WERI-Rb-1 (cell line): Measurements from ENCODE around the gene AXL.
A peak's percentile ranks its signal among the peaks of the same experiment; 100 is the strongest.

Experiments
- DNase-seq: peaks from one replicate; pipeline ENCODE4 v3.0.0-alpha.2; 2020
- H3K27ac ChIP-seq: fragments of 250-450 bp; sonication (Bioruptor Pico); 2 replicates; pipeline ENCODE4 v1.5.1; 2020; ENCODE audit warnings: mild to moderate bottlenecking, moderate library complexity
- H3K27me3 ChIP-seq: fragments of 250-450 bp; sonication (Bioruptor Pico); 2 replicates; pipeline ENCODE4 v1.5.1; 2021; ENCODE audit warnings: mild to moderate bottlenecking, low read depth, moderate library complexity; ENCODE audit not compliant: insufficient read depth, severe bottlenecking
- H3K36me3 ChIP-seq: fragments of 250-450 bp; sonication (Bioruptor Pico); 2 replicates; pipeline ENCODE4 v1.5.1; 2020; ENCODE audit warnings: mild to moderate bottlenecking, moderate library complexity
- H3K4me3 ChIP-seq: 2 replicates; pipeline ENCODE4 v1.5.1; 2011; ENCODE audit warnings: low read depth, mild to moderate bottlenecking, control low read depth, low read length
- H3K9me3 ChIP-seq: fragments of 250-450 bp; sonication (Bioruptor Pico); 2 replicates; pipeline ENCODE4 v1.5.1; 2021; ENCODE audit warnings: mild to moderate bottlenecking, moderate library complexity; ENCODE audit not compliant: severe bottlenecking
- TF ChIP-seq, protein P1 (sequence below): IDR thresholded peaks from 2 replicates; pipeline ENCODE4 v1.5.1; 2011; ENCODE audit warnings: low read depth, mild to moderate bottlenecking, control low read depth, inconsistent platforms, low read length

Gene AXL

GRCh38 chr19:41309180-41310032 lies 90.4 kb downstream of the AXL start:
- no peak for DNase-seq
- TF ChIP-seq, protein P1, sequence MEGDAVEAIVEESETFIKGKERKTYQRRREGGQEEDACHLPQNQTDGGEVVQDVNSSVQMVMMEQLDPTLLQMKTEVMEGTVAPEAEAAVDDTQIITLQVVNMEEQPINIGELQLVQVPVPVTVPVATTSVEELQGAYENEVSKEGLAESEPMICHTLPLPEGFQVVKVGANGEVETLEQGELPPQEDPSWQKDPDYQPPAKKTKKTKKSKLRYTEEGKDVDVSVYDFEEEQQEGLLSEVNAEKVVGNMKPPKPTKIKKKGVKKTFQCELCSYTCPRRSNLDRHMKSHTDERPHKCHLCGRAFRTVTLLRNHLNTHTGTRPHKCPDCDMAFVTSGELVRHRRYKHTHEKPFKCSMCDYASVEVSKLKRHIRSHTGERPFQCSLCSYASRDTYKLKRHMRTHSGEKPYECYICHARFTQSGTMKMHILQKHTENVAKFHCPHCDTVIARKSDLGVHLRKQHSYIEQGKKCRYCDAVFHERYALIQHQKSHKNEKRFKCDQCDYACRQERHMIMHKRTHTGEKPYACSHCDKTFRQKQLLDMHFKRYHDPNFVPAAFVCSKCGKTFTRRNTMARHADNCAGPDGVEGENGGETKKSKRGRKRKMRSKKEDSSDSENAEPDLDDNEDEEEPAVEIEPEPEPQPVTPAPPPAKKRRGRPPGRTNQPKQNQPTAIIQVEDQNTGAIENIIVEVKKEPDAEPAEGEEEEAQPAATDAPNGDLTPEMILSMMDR, result no peak
- Histone ChIP-seq H3K9me3 (no peaks in the 10 kb centered on the region), H3K27ac (peak overlapping the region; percentile 91), H3K36me3 (peaks cover 61% of the 10 kb centered on the region), H3K4me3 (peak overlapping the region; percentile 92), H3K27me3 (no peaks in the 10 kb centered on the region)

DNA sequence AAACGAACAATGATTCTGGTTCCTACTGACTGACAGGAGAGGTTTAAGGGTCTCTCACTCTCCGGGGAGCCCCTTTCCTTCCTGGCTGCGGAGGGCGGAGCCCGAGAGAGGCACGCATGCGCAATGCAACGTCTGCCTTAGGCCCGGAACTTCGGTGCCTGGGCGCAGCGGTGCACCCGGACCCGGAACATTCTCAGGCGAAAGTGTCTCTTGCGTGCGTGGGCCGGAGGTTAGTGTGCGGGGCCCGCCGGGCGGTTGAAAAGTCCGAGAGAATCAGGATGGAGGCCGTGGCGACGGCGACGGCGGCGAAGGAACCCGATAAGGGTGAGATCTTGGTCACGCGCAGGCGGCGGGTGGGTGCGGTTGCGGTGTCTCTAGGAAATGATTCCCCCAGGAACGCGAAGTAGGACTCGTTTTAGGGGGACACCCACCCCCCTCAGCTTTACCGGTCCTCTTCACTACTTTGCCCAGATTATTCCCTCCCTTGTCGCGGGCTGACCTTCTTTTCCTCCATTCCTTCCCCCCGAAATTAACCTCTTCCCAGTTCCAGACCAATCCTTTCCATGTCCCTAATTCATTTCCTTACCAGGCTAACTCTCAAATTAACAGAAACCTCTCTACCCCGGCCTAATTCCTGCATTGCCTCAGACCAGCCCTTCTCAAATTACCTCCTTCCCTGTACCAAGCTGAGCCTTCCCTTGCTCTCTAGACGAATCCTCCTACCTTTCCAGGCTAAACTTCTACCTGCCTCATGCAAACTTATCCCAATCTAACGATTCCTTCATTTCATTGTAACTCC lies 91.2 kb downstream of the AXL start, which contains the start of gene CCDC97:
Gene CCDC97, plus strand, starts transcription at position 140 of the 799 bp plus-strand sequence. Its CDS starts 139 bp downstream, at position 279.
- Histone ChIP-seq H3K36me3 (peaks cover 55% of the 10 kb centered on the region), H3K27ac (peak within 1 kb of the TSS; percentile 91), H3K4me3 (peak within 1 kb of the TSS; percentile 92), H3K27me3 (no peaks in the 10 kb centered on the region), H3K9me3 (no peaks in the 10 kb centered on the region)
- TF ChIP-seq, protein P1, result no peak
- DNase-seq, result peak; percentile 87

DNA sequence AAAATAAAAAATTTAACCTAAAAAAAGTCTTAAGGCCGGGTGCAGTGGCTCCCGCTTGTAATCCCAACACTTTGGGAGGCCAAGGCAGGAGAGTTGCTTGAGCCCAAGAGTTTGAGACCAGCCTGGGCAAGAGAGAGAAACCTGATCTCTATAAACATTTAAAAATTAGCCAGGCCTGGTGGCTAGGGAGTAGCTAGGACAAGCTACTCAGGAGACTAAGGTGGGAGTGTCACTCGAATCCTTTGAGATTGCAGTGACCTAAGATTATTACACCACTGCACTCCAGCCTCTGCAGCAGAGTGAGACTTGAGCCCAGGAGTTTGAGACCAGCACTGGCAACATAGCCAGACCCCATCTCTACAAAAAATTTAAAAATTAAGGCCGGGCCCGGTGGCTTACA lies 92.0 kb downstream of the AXL start:
- Histone ChIP-seq H3K4me3 (peak overlapping the region; percentile 92), H3K27me3 (no peaks in the 10 kb centered on the region), H3K9me3 (no peaks in the 10 kb centered on the region), H3K27ac (peak overlapping the region; percentile 91), H3K36me3 (peaks cover 52% of the 10 kb centered on the region)
- no peak for DNase-seq
- TF ChIP-seq, protein P1, result no peak
